Hepatocyte (in vitro differentiated cells): ENCODE measurements around the gene SYCP2L.

Experiments
- CTCF ChIP-seq: fragments of 200-600 bp; sonication (generic); IDR thresholded peaks from 2 replicates; pipeline ENCODE4 v1.5.1; 2016; ENCODE audit warnings: antibody characterized with exemption, mild to moderate bottlenecking; ENCODE audit not compliant: poor library complexity
- EZH2 ChIP-seq: fragments of 200-600 bp; sonication (generic); IDR thresholded peaks from 2 replicates; pipeline ENCODE4 v1.6.1; 2016; ENCODE audit warnings: antibody characterized with exemption, mild to moderate bottlenecking, borderline replicate concordance

GRCh38 chr6:10989587-10989986 lies 102.7 kb downstream of the SYCP2L start:
- TF ChIP-seq CTCF (no peak), EZH2 (no peak)
